Measurements from ENCODE around the gene RYR2.

DNA sequence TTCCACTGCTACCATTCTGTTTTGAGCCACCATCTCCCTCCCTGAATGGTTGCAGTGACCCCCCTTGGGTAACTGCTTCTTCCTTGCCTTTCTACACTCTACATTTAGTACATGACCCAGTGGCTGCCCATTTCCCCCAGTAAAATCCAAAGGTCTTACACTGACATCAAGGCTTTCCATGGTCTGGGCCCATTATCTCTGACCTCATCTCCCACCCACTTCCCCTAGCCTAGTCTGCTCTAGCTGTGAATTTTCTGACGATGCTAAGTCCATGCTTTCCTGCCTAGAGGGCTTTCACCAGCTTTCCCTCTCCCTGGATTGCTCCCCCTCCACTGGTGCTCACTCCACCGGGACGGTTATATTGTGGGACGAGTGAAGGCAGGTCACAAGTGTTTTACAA, 219.2 kb downstream of the RYR2 start:
- TF ChIP-seq POLR2AphosphoS5 (IDR thresholded peaks at IDR 0.05), result no peak
- TF ChIP-seq, protein P1, sequence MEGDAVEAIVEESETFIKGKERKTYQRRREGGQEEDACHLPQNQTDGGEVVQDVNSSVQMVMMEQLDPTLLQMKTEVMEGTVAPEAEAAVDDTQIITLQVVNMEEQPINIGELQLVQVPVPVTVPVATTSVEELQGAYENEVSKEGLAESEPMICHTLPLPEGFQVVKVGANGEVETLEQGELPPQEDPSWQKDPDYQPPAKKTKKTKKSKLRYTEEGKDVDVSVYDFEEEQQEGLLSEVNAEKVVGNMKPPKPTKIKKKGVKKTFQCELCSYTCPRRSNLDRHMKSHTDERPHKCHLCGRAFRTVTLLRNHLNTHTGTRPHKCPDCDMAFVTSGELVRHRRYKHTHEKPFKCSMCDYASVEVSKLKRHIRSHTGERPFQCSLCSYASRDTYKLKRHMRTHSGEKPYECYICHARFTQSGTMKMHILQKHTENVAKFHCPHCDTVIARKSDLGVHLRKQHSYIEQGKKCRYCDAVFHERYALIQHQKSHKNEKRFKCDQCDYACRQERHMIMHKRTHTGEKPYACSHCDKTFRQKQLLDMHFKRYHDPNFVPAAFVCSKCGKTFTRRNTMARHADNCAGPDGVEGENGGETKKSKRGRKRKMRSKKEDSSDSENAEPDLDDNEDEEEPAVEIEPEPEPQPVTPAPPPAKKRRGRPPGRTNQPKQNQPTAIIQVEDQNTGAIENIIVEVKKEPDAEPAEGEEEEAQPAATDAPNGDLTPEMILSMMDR (IDR thresholded peaks at IDR 0.05), result no peak
- TF ChIP-seq EP300 (IDR thresholded peaks at IDR 0.05), result no peak
